MM.1S (cell line): Measurements from ENCODE around the gene SH3RF1.

ENCODE experiments used
- CTCF ChIP-seq: fragments of 300-600 bp; sonication (generic); IDR thresholded peaks from 2 replicates; pipeline ENCODE4 v1.5.1; 2016; ENCODE audit warnings: antibody characterized with exemption, low read length, mixed read lengths
- EZH2 ChIP-seq: fragments of 300-600 bp; sonication (generic); optimal IDR thresholded peaks from 2 replicates; pipeline ENCODE3; 2017; ENCODE audit warnings: low read depth, mild to moderate bottlenecking, antibody characterized with exemption, low read length, mixed read lengths

- TF ChIP-seq CTCF, result no peak
- no peak for TF ChIP-seq EZH2
Observed at GRCh38 chr4:169233691-169234090, 37.1 kb downstream of the SH3RF1 start.
